Esophagus muscularis mucosa (tissue), 4 donors: ENCODE data around the gene RAB30. TPM values are rescaled to one million over a fixed set of nuclear protein-coding genes. Genes with fewer than 3 reads are reported as not detected.

Experiments used
- DNase-seq: peaks from one replicate; pipeline ENCODE4 v3.0.0-alpha.2; 2017; ENCODE audit errors: extremely low spot score
- H3K27ac ChIP-seq, 4 donors: fragments of 200-600 bp; sonication (generic); replicated peaks in 1 of 4; 1 replicate in 3 of 4; 2 replicates in 1 of 4; pipeline ENCODE4 v1.5.1; 2016 to 2019; ENCODE audit warnings: mild to moderate bottlenecking in 1 of 4
- H3K27me3 ChIP-seq, 4 donors: fragments of 200-600 bp; sonication (generic); one replicate each; pipeline versions ENCODE4 v1.5.1 to v1.6.0; 2016 to 2019
- H3K36me3 ChIP-seq, 4 donors: fragments of 200-600 bp; sonication (generic); one replicate each; pipeline ENCODE4 v1.5.1; 2016 to 2019
- H3K4me1 ChIP-seq, 4 donors: fragments of 200-600 bp; sonication (generic); one replicate each; pipeline ENCODE4 v1.5.1; 2016 to 2019
- H3K4me3 ChIP-seq, 4 donors: fragments of 200-600 bp; sonication (generic); 1 replicate in 2 of 4; 2 replicates in 2 of 4; pipeline ENCODE4 v1.5.1; 2016 to 2019; ENCODE audit warnings: mild to moderate bottlenecking in 4 of 4, moderate library complexity in 1 of 4
- H3K9me3 ChIP-seq, 4 donors: fragments of 200-600 bp; sonication (generic); 1 replicate in 3 of 4; 2 replicates in 1 of 4; pipeline ENCODE4 v1.5.1; 2016 to 2019
- CTCF ChIP-seq, 3 experiments: fragments of 200-600 bp in 2 of 3; fragments of 450-650 bp in 1 of 3; sonication (generic) in 2 of 3; IDR thresholded peaks; one replicate each; pipeline ENCODE4 v1.5.1; 2017 to 2019; ENCODE audit warnings: antibody characterized with exemption in 3 of 3, mild to moderate bottlenecking in 2 of 3, moderate library complexity in 1 of 3
- EP300 ChIP-seq: sonication (generic); formaldehyde crosslinking; IDR thresholded peaks from one replicate; pipeline ENCODE4 v1.6.1; 2017; ENCODE audit warnings: antibody characterized with exemption
- POLR2A ChIP-seq: fragments of 450-650 bp; IDR thresholded peaks from one replicate; pipeline ENCODE4 v1.6.1; 2017; ENCODE audit warnings: antibody characterized with exemption, moderate library complexity, mild to moderate bottlenecking, low read depth
- POLR2AphosphoS5 ChIP-seq, 2 donors: sonication (generic); formaldehyde crosslinking; IDR thresholded peaks; one replicate each; pipeline ENCODE4 v1.6.1; 2017; ENCODE audit warnings: antibody characterized with exemption in 2 of 2
- WGBS: methylation state at CpG from one replicate; pipeline ENCODE4 v1.1.5; 2018; 5-methylcytosine and 5-hydroxymethylcytosine counted together
- intact Hi-C: fragments of 100-400 bp; cut with DNase I; formaldehyde crosslinking; loops from one replicate; pipeline ENCODE4 v1.15.1; 2023
- total RNA-seq, 4 donors: library from RNA; depleted of rRNA; stranded (reverse); fragments of >200 nt; gene quantifications; one replicate each; pipeline versions ENCODE4 v1.1.0 to v1.2.1, GENCODE V29; 2016

RAB30 gene
- total RNA-seq, 4 donors from 2014 or later: 11.3 to 19.8 (median 18.2) TPM

- peak overlapping the region in 3 of 4 donors; percentile 92 to 95 (median 93) for H3K27ac ChIP-seq
- no peaks in the 10 kb centered on the region for H3K9me3 ChIP-seq
- no peak for DNase-seq
- intact Hi-C loops: loop anchor here (5.0 to 10.0 kb wide), 4 partner anchors 78 to 171 kb away; partner anchors contain the start of genes DDIAS, PCF11 and PRCP
- 80% methylated on average over 1 of the region's 1 CpG for WGBS
- H3K4me3 ChIP-seq: peak overlapping the region; percentile 73 to 85 (median 77)
- H3K27me3 ChIP-seq: no peaks in the 10 kb centered on the region
- H3K36me3 ChIP-seq: peaks cover 0 to 23% (median 4%) of the 10 kb centered on the region in 4 donors
- TF ChIP-seq EP300 (no peak), CTCF (IDR thresholded peaks at IDR 0.05) (no peak), POLR2A (no peak), POLR2AphosphoS5 (IDR thresholded peaks at IDR 0.05) (no peak)
- H3K4me1 ChIP-seq: peaks cover 36 to 53% (median 47%) of the 10 kb centered on the region in 4 donors
Measured at GRCh38 chr11:83073258-83073657, 1.6 kb upstream of the RAB30 start.

- Histone ChIP-seq H3K36me3 (peaks cover 0 to 20% (median 4%) of the 10 kb centered on the region in 4 donors), H3K9me3 (no peaks in the 10 kb centered on the region), H3K27me3 (no peaks in the 10 kb centered on the region), H3K4me3 (peak overlapping the region; percentile 73 to 85 (median 77)), H3K27ac (peak overlapping the region; percentile 92 to 95 (median 92)), H3K4me1 (peaks cover 37 to 53% (median 46%) of the 10 kb centered on the region in 4 donors)
- no peak for DNase-seq
- WGBS: 13% methylated on average over 31 of the region's 31 CpGs
- TF ChIP-seq EP300: no peak
- TF ChIP-seq POLR2A: no peak
- intact Hi-C loops: loop anchor here (5.0 to 10.0 kb wide), 4 partner anchors 78 to 170 kb away; partner anchors contain the start of genes DDIAS, PCF11 and PRCP
Measured at GRCh38 chr11:83072350-83073242, 899 bp upstream of the RAB30 start.

- peaks cover 41 to 53% (median 46%) of the 10 kb centered on the region in 4 donors for H3K4me1 ChIP-seq
- H3K27ac ChIP-seq: peak overlapping the region; percentile 92 to 95 (median 92)
- no peaks in the 10 kb centered on the region for H3K9me3 ChIP-seq
- H3K27me3 ChIP-seq: no peaks in the 10 kb centered on the region
- peak overlapping the region; percentile 73 to 85 (median 77) for H3K4me3 ChIP-seq
- under 1% methylated on average over 22 of the region's 22 CpGs for WGBS
- DNase-seq: no peak
- no peak for TF ChIP-seq CTCF (IDR thresholded peaks at IDR 0.05)
- no peak for TF ChIP-seq POLR2A
- no peak for TF ChIP-seq EP300
- peaks cover 0 to 12% (median 4%) of the 10 kb centered on the region in 4 donors for H3K36me3 ChIP-seq
- intact Hi-C loops: loop anchor here (5.0 to 10.0 kb wide), 4 partner anchors 76 to 169 kb away; partner anchors contain the start of genes DDIAS, PCF11 and PRCP
Measured at GRCh38 chr11:83070731-83071566, 748 bp downstream of the RAB30 start.

- DNase-seq: no peak
- H3K27ac ChIP-seq: peak overlapping the region; percentile 92 to 95 (median 92)
- peaks cover 0 to 9% (median 1%) of the 10 kb centered on the region in 4 donors for H3K36me3 ChIP-seq
- no peaks in the 10 kb centered on the region for H3K27me3 ChIP-seq
- TF ChIP-seq POLR2A (no peak), EP300 (no peak), CTCF (IDR thresholded peaks at IDR 0.05) (no peak), POLR2AphosphoS5 (IDR thresholded peaks at IDR 0.05) (no peak)
- no peaks in the 10 kb centered on the region for H3K9me3 ChIP-seq
- WGBS: 42% methylated on average over 3 of the region's 3 CpGs
- H3K4me3 ChIP-seq: peak overlapping the region; percentile 73 to 85 (median 77)
- intact Hi-C loops: loop anchor here (5.0 to 10.0 kb wide), 4 partner anchors 75 to 168 kb away; partner anchors contain the start of genes DDIAS, PCF11 and PRCP
- H3K4me1 ChIP-seq: peaks cover 43 to 51% (median 47%) of the 10 kb centered on the region in 4 donors
Measured at GRCh38 chr11:83070044-83070701, 1.5 kb downstream of the RAB30 start.
